Activated CD8-positive, alpha-beta memory T cell treated with anti-CD3 and anti-CD28 coated beads, Interleukin-2, amount 50 U/mL, for 48 hours (primary cell): ENCODE results near the gene POLG.

Experiments
- DNase-seq: peaks from one replicate; pipeline ENCODE4 v3.0.0-alpha.2; 2020

The POLG gene

GRCh38 chr15:89334510-89335297 lies at the start of gene POLG:
TSS of gene POLG (minus strand) at chr15:89334824. CDS start at chr15:89333754, 1,070 bp downstream.
- peak; percentile 100 for DNase-seq

- DNase-seq, result no peak
Measured at GRCh38 chr15:89384176-89384604, 49.6 kb upstream of the POLG start.

- DNase-seq, result no peak
Measured at GRCh38 chr15:89383365-89384175, 48.9 kb upstream of the POLG start.

- DNase-seq, result no peak
Measured at GRCh38 chr15:89381888-89382686, 47.5 kb upstream of the POLG start.

- DNase-seq, result no peak
Measured at GRCh38 chr15:89381331-89381730, 46.7 kb upstream of the POLG start.

- DNase-seq, result no peak
Measured at GRCh38 chr15:89379818-89380217, 45.2 kb upstream of the POLG start.

GRCh38 chr15:89379251-89379695 lies 44.6 kb upstream of the POLG start:
- no peak for DNase-seq

- DNase-seq, result no peak
Measured at GRCh38 chr15:89378296-89379151, 43.9 kb upstream of the POLG start.

- DNase-seq, result no peak
Measured at GRCh38 chr15:89377842-89378295, 43.2 kb upstream of the POLG start.

- DNase-seq, result no peak
Measured at GRCh38 chr15:89377024-89377841, 42.6 kb upstream of the POLG start.

- no peak for DNase-seq
Measured at GRCh38 chr15:89376388-89376787, 41.8 kb upstream of the POLG start.

GRCh38 chr15:89375093-89376005 lies 40.7 kb upstream of the POLG start:
- DNase-seq, result no peak

- DNase-seq, result no peak
Measured at GRCh38 chr15:89374086-89374981, 39.7 kb upstream of the POLG start.

GRCh38 chr15:89372069-89372935 lies 37.7 kb upstream of the POLG start:
- DNase-seq, result no peak

- DNase-seq, result no peak
Measured at GRCh38 chr15:89371228-89372044, 36.8 kb upstream of the POLG start.

- DNase-seq, result no peak
Measured at GRCh38 chr15:89370978-89371227, 36.3 kb upstream of the POLG start.
